ENCODE data around the gene PHIP.
"Not testable (repeated sequence)": the region's sequence is repeated elsewhere in the genome, so short reads cannot be mapped to it uniquely, and the experiment has no call there.

The PHIP gene

GRCh38 chr6:78925317-78925716 is 152.7 kb downstream of the PHIP start:
- no peak for DNase-seq (ENCODE audit: low read depth in 2 of 2)

- not testable (repeated sequence) for DNase-seq (ENCODE audit: low read depth in 2 of 2)
Observed at GRCh38 chr6:78921168-78921567, 156.9 kb downstream of the PHIP start.

DNA sequence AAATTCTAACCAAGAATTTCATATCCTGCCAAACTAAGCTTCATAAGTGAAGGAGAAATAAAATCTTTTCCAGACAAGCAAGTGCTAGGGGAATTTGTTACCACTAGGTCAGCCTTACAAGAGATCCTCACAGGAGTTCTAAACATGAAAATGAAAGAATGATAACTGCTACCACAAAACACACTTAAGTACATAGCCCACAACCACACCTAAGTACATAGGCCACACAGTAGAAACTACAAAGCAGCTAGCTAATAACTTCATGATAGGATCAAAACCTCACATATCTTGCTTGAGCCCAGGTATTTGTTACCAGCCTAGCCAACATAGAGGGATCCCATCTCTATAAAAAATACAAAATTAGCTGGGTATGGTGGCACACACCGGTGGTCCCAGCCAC is 160.3 kb downstream of the PHIP start:
- no peak for DNase-seq (ENCODE audit: low read depth in 2 of 2)

- no peak for DNase-seq (ENCODE audit: low read depth in 2 of 2)
Observed at GRCh38 chr6:78916411-78916810, 161.6 kb downstream of the PHIP start.

- DNase-seq (ENCODE audit: low read depth in 2 of 2), result no peak
Observed at GRCh38 chr6:78911218-78911940, 166.7 kb downstream of the PHIP start.

- no peak for DNase-seq (ENCODE audit: low read depth in 2 of 2)
Observed at GRCh38 chr6:78910591-78911171, 167.4 kb downstream of the PHIP start.

DNA sequence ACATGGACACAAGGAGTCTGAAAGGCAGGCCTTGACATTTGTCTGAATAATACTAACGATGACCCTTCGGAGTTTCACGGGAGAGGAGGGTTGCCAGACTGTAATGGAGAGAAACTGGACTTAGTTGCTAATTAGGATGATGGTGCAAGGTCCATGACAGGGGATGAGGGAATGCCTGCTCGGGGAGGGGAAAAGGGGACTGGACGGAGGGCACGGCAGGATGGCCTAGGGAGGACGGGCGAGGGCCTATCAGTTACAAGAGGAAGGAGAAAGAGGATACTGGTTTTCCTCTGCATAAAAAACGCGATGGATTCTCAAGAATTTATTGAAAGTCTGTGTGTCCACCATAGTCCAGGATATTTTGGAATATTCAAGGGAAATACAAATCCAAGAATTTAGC is 168.0 kb downstream of the PHIP start:
- DNase-seq (ENCODE audit: low read depth in 2 of 2), result no peak

GRCh38 chr6:78909391-78909790 is 168.7 kb downstream of the PHIP start:
- DNase-seq (ENCODE audit: low read depth in 2 of 2), result no peak

DNA sequence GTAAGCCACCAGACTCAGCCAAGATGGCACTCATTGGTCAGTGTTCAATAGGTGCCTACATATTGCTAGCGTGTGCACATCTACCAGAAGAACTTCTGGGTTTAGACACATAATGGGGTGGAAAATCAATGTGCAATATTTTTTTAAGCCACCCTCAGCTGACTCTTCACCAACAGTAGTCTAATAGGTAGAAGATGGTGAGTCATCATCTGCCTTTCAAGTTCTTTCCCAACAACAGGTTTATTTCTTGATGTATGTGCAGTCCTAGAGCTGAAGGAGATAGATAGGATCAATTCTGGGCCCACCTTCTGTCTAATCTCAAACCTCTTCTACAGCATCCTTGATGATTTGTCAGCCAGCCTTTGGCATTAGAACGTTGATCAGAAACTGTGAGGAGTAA is 169.4 kb downstream of the PHIP start:
- DNase-seq (ENCODE audit: low read depth in 2 of 2), result no peak

DNA sequence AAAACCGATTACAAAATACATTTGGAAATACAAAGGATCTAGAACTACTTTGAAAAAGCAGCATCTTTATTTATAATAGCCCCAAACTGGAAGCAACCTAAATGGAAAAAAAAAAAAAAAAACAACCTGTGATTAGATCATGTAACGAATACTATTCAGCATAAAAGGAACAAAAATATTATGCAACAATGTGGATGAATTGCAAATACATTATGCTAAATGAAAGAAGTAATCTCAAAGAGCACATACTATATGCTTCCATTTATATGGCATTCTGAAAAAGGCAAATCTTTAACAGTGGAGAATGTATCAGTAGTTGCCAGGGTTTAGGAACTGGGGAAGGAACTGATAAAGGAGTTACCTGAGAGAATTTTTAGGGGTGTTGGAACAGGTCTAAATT is 181.8 kb downstream of the PHIP start:
- DNase-seq (ENCODE audit: low read depth in 2 of 2), result no peak

GRCh38 chr6:78889901-78890300 is 188.2 kb downstream of the PHIP start:
- not testable (repeated sequence) for DNase-seq (ENCODE audit: low read depth in 2 of 2)

Data from stimulated activated CD4-positive, alpha-beta T cell treated with anti-CD3 and anti-CD28 coated beads, Interleukin-1b, Interleukin-23, amount 100 ng/mL, for 1 hour (primary cell).